Measurements from ENCODE around the gene EMX2.

Gene EMX2

DNA sequence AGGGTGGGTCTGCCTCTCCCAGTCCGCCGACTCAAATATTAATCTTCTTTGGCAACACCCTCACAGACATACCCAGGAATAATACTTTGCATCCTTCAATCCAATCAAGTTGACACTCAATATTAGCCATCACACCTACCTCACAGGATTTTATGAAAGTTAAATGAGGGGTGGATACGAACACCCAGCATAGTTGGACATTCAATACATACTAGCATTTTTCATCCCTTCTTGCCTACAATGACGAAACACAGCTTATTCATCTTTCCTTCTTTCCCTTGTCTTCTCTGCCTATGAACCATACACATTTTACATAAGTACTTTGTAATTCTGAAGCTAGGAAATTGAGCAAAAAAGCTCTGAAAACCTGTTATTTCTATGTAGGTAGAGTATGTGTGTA lies 48.5 kb downstream of the EMX2 start:
- WGBS: 92% methylated on average over 3 of the region's 4 CpGs
- no peaks in the 10 kb centered on the region for H3K9me3 ChIP-seq (ENCODE audit: insufficient read depth, low read depth, low read length)
- no peak overlapping the region for H3K9ac ChIP-seq (ENCODE audit: low read depth, low read length)
- H3K36me3 ChIP-seq (ENCODE audit: insufficient read depth, low read length): no peaks in the 10 kb centered on the region
- no peak overlapping the region for H3K27ac ChIP-seq (ENCODE audit: low read depth, low read length)
- no peaks in the 10 kb centered on the region for H3K4me1 ChIP-seq (ENCODE audit: insufficient read depth, low read length)
- no peaks in the 10 kb centered on the region for H3K27me3 ChIP-seq (ENCODE audit: insufficient read depth, low read length)
- H3K4me3 ChIP-seq (ENCODE audit: low read length): no peak overlapping the region

DNA sequence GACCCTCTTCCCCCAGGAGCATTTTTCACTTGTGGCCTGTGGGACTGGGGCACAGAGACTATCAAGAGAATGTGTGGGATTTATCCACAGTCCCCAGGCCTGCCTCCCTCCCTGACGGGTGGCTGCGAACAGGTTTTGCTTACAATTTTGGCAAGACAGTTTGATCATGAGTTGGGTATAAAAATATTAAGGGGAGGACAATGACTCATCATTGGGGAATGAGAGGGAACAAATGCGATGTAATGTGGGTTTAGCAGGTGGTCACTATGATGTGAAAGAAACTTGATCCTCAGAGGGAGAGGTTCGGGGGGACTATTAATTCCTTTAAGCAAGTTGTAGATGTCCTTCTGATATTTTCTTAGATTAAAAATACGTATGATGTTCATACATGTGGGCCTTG lies 52.2 kb downstream of the EMX2 start:
- no peak overlapping the region for H3K27ac ChIP-seq (ENCODE audit: low read depth, low read length)
- no peaks in the 10 kb centered on the region for H3K9me3 ChIP-seq (ENCODE audit: insufficient read depth, low read depth, low read length)
- WGBS: 59% methylated on average over 4 of the region's 5 CpGs
- H3K9ac ChIP-seq (ENCODE audit: low read depth, low read length): no peak overlapping the region
- no peaks in the 10 kb centered on the region for H3K36me3 ChIP-seq (ENCODE audit: insufficient read depth, low read length)
- no peak overlapping the region for H3K4me3 ChIP-seq (ENCODE audit: low read length)
- no peaks in the 10 kb centered on the region for H3K4me1 ChIP-seq (ENCODE audit: insufficient read depth, low read length)
- H3K27me3 ChIP-seq (ENCODE audit: insufficient read depth, low read length): no peaks in the 10 kb centered on the region

DNA sequence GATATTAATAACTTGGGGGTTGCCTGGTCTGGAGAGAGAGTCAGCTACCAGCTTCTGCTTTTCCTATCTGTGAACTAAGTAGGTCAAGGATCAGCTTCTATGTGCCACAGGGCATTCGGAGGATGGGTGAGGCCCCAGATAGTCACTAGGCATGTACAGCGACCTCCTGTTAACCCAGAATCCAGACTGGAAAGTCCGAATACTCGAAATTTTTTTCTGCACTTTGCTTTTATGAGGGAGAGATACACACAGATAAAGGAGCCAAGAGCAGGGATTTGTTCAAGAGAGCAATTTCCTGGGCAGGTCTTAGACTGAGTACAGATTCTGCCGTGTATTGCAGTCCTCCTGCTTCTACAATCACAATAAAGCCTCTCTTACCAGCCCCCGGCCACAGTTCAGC lies 54.2 kb downstream of the EMX2 start:
- Histone ChIP-seq H3K4me1 (ENCODE audit: insufficient read depth, low read length) (no peaks in the 10 kb centered on the region), H3K27me3 (ENCODE audit: insufficient read depth, low read length) (no peaks in the 10 kb centered on the region), H3K36me3 (ENCODE audit: insufficient read depth, low read length) (no peaks in the 10 kb centered on the region), H3K9ac (ENCODE audit: low read depth, low read length) (no peak overlapping the region), H3K4me3 (ENCODE audit: low read length) (no peak overlapping the region), H3K9me3 (ENCODE audit: insufficient read depth, low read depth, low read length) (no peaks in the 10 kb centered on the region), H3K27ac (ENCODE audit: low read depth, low read length) (no peak overlapping the region)
- 93% methylated on average over 6 of the region's 6 CpGs for WGBS

DNA sequence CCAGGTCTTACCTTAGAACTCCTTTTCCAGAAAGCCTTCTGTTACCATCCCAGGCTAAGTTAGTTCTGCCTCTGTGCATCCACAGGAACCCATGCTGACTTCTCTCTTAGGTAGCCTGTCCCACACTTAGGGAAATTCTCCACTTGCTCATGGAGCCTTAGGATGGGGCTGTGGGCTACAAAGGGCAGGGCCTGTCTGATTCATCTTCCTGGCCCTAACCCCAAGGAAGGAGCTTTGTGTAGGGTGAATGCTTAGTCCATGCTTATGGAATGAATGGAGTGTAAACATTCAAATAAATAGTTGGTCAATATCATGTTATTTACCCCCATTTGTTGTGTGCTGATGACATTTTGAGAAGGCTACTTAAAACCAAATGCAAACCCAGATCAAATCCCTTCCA lies 54.7 kb downstream of the EMX2 start:
- no peak overlapping the region for H3K4me3 ChIP-seq (ENCODE audit: low read length)
- no peak overlapping the region for H3K9ac ChIP-seq (ENCODE audit: low read depth, low read length)
- no peaks in the 10 kb centered on the region for H3K27me3 ChIP-seq (ENCODE audit: insufficient read depth, low read length)
- H3K9me3 ChIP-seq (ENCODE audit: insufficient read depth, low read depth, low read length): no peaks in the 10 kb centered on the region
- H3K4me1 ChIP-seq (ENCODE audit: insufficient read depth, low read length): no peaks in the 10 kb centered on the region
- H3K27ac ChIP-seq (ENCODE audit: low read depth, low read length): no peak overlapping the region
- H3K36me3 ChIP-seq (ENCODE audit: insufficient read depth, low read length): no peaks in the 10 kb centered on the region

Data from HUES64 (cell line).